ENCODE data around the gene ZBTB38. TPM values are rescaled to one million over a fixed set of nuclear protein-coding genes. Genes with fewer than 3 reads are reported as not detected.

The ZBTB38 gene
- total RNA-seq, 5 donors from 2014 or later (not counting 1 experiment from before 2014, with no cell fraction given) = 38.7 to 72.3 (median 58.2) TPM

GRCh38 chr3:141382571-141382970 lies 14.3 kb downstream of the ZBTB38 start:
- Histone ChIP-seq H3K4me1 (ENCODE audit: control insufficient read depth in 1 of 2, extremely low read depth in 1 of 2, insufficient read depth in 2 of 2, low read length in 2 of 2) (peaks cover 0 to 11% of the 10 kb centered on the region in 2 experiments), H3K9me3 (no peaks in the 10 kb centered on the region), H3K4me3 (ENCODE audit: control insufficient read depth in 1 of 2, extremely low read depth in 1 of 2, low read length in 1 of 2) (no peak overlapping the region), H3K27me3 (replicated peaks in 1 of 2; ENCODE audit: control insufficient read depth in 2 of 2, extremely low read depth in 1 of 2, insufficient read depth in 2 of 2, low read length in 1 of 2) (no peaks in the 10 kb centered on the region), H3K36me3 (ENCODE audit: control insufficient read depth in 2 of 2, extremely low read depth in 1 of 2, insufficient read depth in 1 of 2, low read length in 1 of 2) (no peaks in the 10 kb centered on the region), H3K27ac (ENCODE audit: low read length) (no peak overlapping the region)
- WGBS (ENCODE audit: insufficient coverage) = no CpG with 5 or more reads among the region's 2 CpGs
- ATAC-seq (replicated peaks in 1 of 4) (no peak), DNase-seq (no peak)
- ChIA-PET CTCF (interaction anchor here in 1 of 2 donors (0.9 to 1.6 kb wide), 3 partner anchors 12 to 22 kb away, joined by 3 to 4 read pairs (median 3); partner anchors contain the start of gene ZBTB38), POLR2A (no interaction called here)
- Mint-ChIP-seq H3K36me3 (no peaks in the 10 kb centered on the region), H3K9me3 (no peaks in the 10 kb centered on the region), H3K4me3 (no peak overlapping the region), H3K4me1 (peaks cover 0 to 19% (median 19%) of the 10 kb centered on the region in 3 donors), H3K27ac (no peak overlapping the region), H3K27me3 (no peaks in the 10 kb centered on the region)

- Mint-ChIP-seq H3K27me3 (no peaks in the 10 kb centered on the region), H3K27ac (no peak overlapping the region)
Measured at GRCh38 chr3:141383555-141384129, 15.3 kb downstream of the ZBTB38 start.

GRCh38 chr3:141384157-141384556 lies 15.9 kb downstream of the ZBTB38 start:
- POLR2A ChIA-PET = interaction anchor here (1.5 to 1.7 kb wide), 2 partner anchors 9 to 27 kb away, joined by 3 to 5 read pairs; no protein-coding TSS in a partner anchor
- Mint-ChIP-seq H3K27ac (no peak overlapping the region), H3K9me3 (no peaks in the 10 kb centered on the region), H3K4me3 (no peak overlapping the region), H3K27me3 (no peaks in the 10 kb centered on the region), H3K36me3 (no peaks in the 10 kb centered on the region), H3K4me1 (peaks cover 0 to 23% (median 20%) of the 10 kb centered on the region in 3 donors)
- Histone ChIP-seq H3K27ac (ENCODE audit: low read length) (no peak overlapping the region), H3K4me1 (ENCODE audit: control insufficient read depth in 1 of 2, extremely low read depth in 1 of 2, insufficient read depth in 2 of 2, low read length in 2 of 2) (peaks cover 0 to 4% of the 10 kb centered on the region in 2 experiments), H3K9me3 (no peaks in the 10 kb centered on the region), H3K4me3 (ENCODE audit: control insufficient read depth in 1 of 2, extremely low read depth in 1 of 2, low read length in 1 of 2) (no peak overlapping the region), H3K27me3 (replicated peaks in 1 of 2; ENCODE audit: control insufficient read depth in 2 of 2, extremely low read depth in 1 of 2, insufficient read depth in 2 of 2, low read length in 1 of 2) (no peaks in the 10 kb centered on the region), H3K36me3 (ENCODE audit: control insufficient read depth in 2 of 2, extremely low read depth in 1 of 2, insufficient read depth in 1 of 2, low read length in 1 of 2) (no peaks in the 10 kb centered on the region)
- DNase-seq (no peak), ATAC-seq (replicated peaks in 1 of 4) (no peak)
- WGBS (ENCODE audit: insufficient coverage) = no CpG with 5 or more reads among the region's 4 CpGs
- CTCF ChIA-PET = no interaction called here

More at GRCh38 chr3:141383555-141384129, 15.3 kb downstream of the ZBTB38 start:
- DNase-seq (no peak), ATAC-seq (replicated peaks in 1 of 4) (no peak)
- H3K4me3 Mint-ChIP-seq = no peak overlapping the region
- 68% methylated on average over 9 of the region's 14 CpGs for WGBS (ENCODE audit: insufficient coverage)
- no peaks in the 10 kb centered on the region for H3K9me3 ChIP-seq
- no peak overlapping the region for H3K27ac ChIP-seq (ENCODE audit: low read length)
- H3K9me3 Mint-ChIP-seq = no peaks in the 10 kb centered on the region
- POLR2A ChIA-PET = interaction anchor here (0.5 to 1.7 kb wide), 3 partner anchors 8 to 27 kb away, joined by 3 to 5 read pairs (median 3); no protein-coding TSS in a partner anchor
- H3K36me3 ChIP-seq (ENCODE audit: control insufficient read depth in 2 of 2, extremely low read depth in 1 of 2, insufficient read depth in 1 of 2, low read length in 1 of 2) = no peaks in the 10 kb centered on the region
- no peaks in the 10 kb centered on the region for H3K27me3 ChIP-seq (replicated peaks in 1 of 2; ENCODE audit: control insufficient read depth in 2 of 2, extremely low read depth in 1 of 2, insufficient read depth in 2 of 2, low read length in 1 of 2)
- no peaks in the 10 kb centered on the region for H3K36me3 Mint-ChIP-seq
- peaks cover 0 to 9% of the 10 kb centered on the region in 2 experiments for H3K4me1 ChIP-seq (ENCODE audit: control insufficient read depth in 1 of 2, extremely low read depth in 1 of 2, insufficient read depth in 2 of 2, low read length in 2 of 2)
- H3K4me3 ChIP-seq (ENCODE audit: control insufficient read depth in 1 of 2, extremely low read depth in 1 of 2, low read length in 1 of 2) = no peak overlapping the region
- CTCF ChIA-PET = interaction anchor here in 1 of 2 donors (0.6 to 0.9 kb wide), 3 partner anchors 23 to 284 kb away, joined by 3 to 6 read pairs (median 3); no protein-coding TSS in a partner anchor
- peaks cover 0 to 22% (median 20%) of the 10 kb centered on the region in 3 donors for H3K4me1 Mint-ChIP-seq

- no peak for DNase-seq
- no peak for ATAC-seq (replicated peaks in 1 of 4)
- no peaks in the 10 kb centered on the region for H3K27me3 ChIP-seq (replicated peaks in 1 of 2; ENCODE audit: control insufficient read depth in 2 of 2, extremely low read depth in 1 of 2, insufficient read depth in 2 of 2, low read length in 1 of 2)
- no peak overlapping the region for H3K4me3 ChIP-seq (ENCODE audit: control insufficient read depth in 1 of 2, extremely low read depth in 1 of 2, low read length in 1 of 2)
- H3K27me3 Mint-ChIP-seq = no peaks in the 10 kb centered on the region
- 88% methylated on average over 2 of the region's 5 CpGs for WGBS (ENCODE audit: insufficient coverage)
- H3K27ac Mint-ChIP-seq = peak overlapping the region in 1 of 2 donors; percentile 2
- ChIA-PET POLR2A (interaction anchor here in 1 of 2 donors (1.7 kb wide), 1 partner anchor 9 kb away, joined by 5 read pairs; no protein-coding TSS in a partner anchor), CTCF (interaction anchor here (0.8 to 1.5 kb wide), 3 partner anchors 14 to 384 kb away, joined by 4 to 7 read pairs (median 4); no protein-coding TSS in a partner anchor)
- H3K9me3 ChIP-seq = no peaks in the 10 kb centered on the region
- H3K4me1 ChIP-seq (ENCODE audit: control insufficient read depth in 1 of 2, extremely low read depth in 1 of 2, insufficient read depth in 2 of 2, low read length in 2 of 2) = no peaks in the 10 kb centered on the region
- H3K4me3 Mint-ChIP-seq = peak overlapping the region in 1 of 3 donors; percentile 28
- H3K27ac ChIP-seq (ENCODE audit: low read length) = no peak overlapping the region
- H3K36me3 Mint-ChIP-seq = no peaks in the 10 kb centered on the region
- no peaks in the 10 kb centered on the region for H3K36me3 ChIP-seq (ENCODE audit: control insufficient read depth in 2 of 2, extremely low read depth in 1 of 2, insufficient read depth in 1 of 2, low read length in 1 of 2)
- H3K9me3 Mint-ChIP-seq = no peaks in the 10 kb centered on the region
- H3K4me1 Mint-ChIP-seq = peaks cover 0 to 24% (median 20%) of the 10 kb centered on the region in 3 donors
Measured at GRCh38 chr3:141384575-141384974, 16.3 kb downstream of the ZBTB38 start.

- 72% methylated on average over 2 of the region's 8 CpGs for WGBS (ENCODE audit: insufficient coverage)
- H3K27ac ChIP-seq (ENCODE audit: low read length) = no peak overlapping the region
- peak overlapping the region in 2 of 3 donors; percentile 71 to 76 for H3K4me3 Mint-ChIP-seq
Measured at GRCh38 chr3:141385406-141386125, 17.3 kb downstream of the ZBTB38 start.

GRCh38 chr3:141386126-141386488 lies 17.8 kb downstream of the ZBTB38 start:
- peaks cover 0 to 14% (median 14%) of the 10 kb centered on the region in 3 donors for H3K4me1 Mint-ChIP-seq
- H3K4me1 ChIP-seq (ENCODE audit: control insufficient read depth in 1 of 2, extremely low read depth in 1 of 2, insufficient read depth in 2 of 2, low read length in 2 of 2) = no peaks in the 10 kb centered on the region
- no peaks in the 10 kb centered on the region for H3K27me3 Mint-ChIP-seq
- H3K4me3 Mint-ChIP-seq = peak overlapping the region; percentile 56 to 76 (median 71)
- WGBS (ENCODE audit: insufficient coverage) = 80% methylated on average over 1 of the region's 6 CpGs
- H3K36me3 ChIP-seq (ENCODE audit: control insufficient read depth in 2 of 2, extremely low read depth in 1 of 2, insufficient read depth in 1 of 2, low read length in 1 of 2) = no peaks in the 10 kb centered on the region
- H3K27ac ChIP-seq (ENCODE audit: low read length) = no peak overlapping the region
- ChIA-PET POLR2A (interaction anchor here in 1 of 2 donors (0.6 kb wide), 1 partner anchor 787 kb away, joined by 3 read pairs; no protein-coding TSS in a partner anchor), CTCF (interaction anchor here (0.6 to 2.0 kb wide), 6 partner anchors 15 to 56 kb away, joined by 3 to 9 read pairs (median 4); no protein-coding TSS in a partner anchor)
- no peaks in the 10 kb centered on the region for H3K9me3 Mint-ChIP-seq
- no peaks in the 10 kb centered on the region for H3K27me3 ChIP-seq (replicated peaks in 1 of 2; ENCODE audit: control insufficient read depth in 2 of 2, extremely low read depth in 1 of 2, insufficient read depth in 2 of 2, low read length in 1 of 2)
- DNase-seq = no peak
- peak overlapping the region in 1 of 2 donors; percentile 38 for H3K4me3 ChIP-seq (ENCODE audit: control insufficient read depth in 1 of 2, extremely low read depth in 1 of 2, low read length in 1 of 2)
- H3K27ac Mint-ChIP-seq = peak overlapping the region; percentile 55 to 75
- H3K9me3 ChIP-seq = no peaks in the 10 kb centered on the region
- H3K36me3 Mint-ChIP-seq = no peaks in the 10 kb centered on the region
- ATAC-seq (replicated peaks in 1 of 4) = peak in 2 of 4 experiments; percentile 53 to 58

More at GRCh38 chr3:141385406-141386125, 17.3 kb downstream of the ZBTB38 start:
- ChIA-PET POLR2A (interaction anchor here in 1 of 2 donors (0.5 to 1.7 kb wide), 3 partner anchors 10 to 788 kb away, joined by 3 to 5 read pairs (median 3); no protein-coding TSS in a partner anchor), CTCF (interaction anchor here (0.6 to 2.0 kb wide), 9 partner anchors 14 to 86 kb away, joined by 3 to 9 read pairs (median 4); no protein-coding TSS in a partner anchor)
- peak overlapping the region; percentile 23 to 73 for H3K27ac Mint-ChIP-seq
- Histone ChIP-seq H3K36me3 (ENCODE audit: control insufficient read depth in 2 of 2, extremely low read depth in 1 of 2, insufficient read depth in 1 of 2, low read length in 1 of 2) (no peaks in the 10 kb centered on the region), H3K4me3 (ENCODE audit: control insufficient read depth in 1 of 2, extremely low read depth in 1 of 2, low read length in 1 of 2) (peak overlapping the region in 1 of 2 donors; percentile 38), H3K4me1 (ENCODE audit: control insufficient read depth in 1 of 2, extremely low read depth in 1 of 2, insufficient read depth in 2 of 2, low read length in 2 of 2) (no peaks in the 10 kb centered on the region), H3K9me3 (no peaks in the 10 kb centered on the region), H3K27me3 (replicated peaks in 1 of 2; ENCODE audit: control insufficient read depth in 2 of 2, extremely low read depth in 1 of 2, insufficient read depth in 2 of 2, low read length in 1 of 2) (no peaks in the 10 kb centered on the region)
- no peak for ATAC-seq (replicated peaks in 1 of 4)
- no peaks in the 10 kb centered on the region for H3K9me3 Mint-ChIP-seq
- no peaks in the 10 kb centered on the region for H3K36me3 Mint-ChIP-seq
- no peak for DNase-seq
- H3K4me1 Mint-ChIP-seq = peaks cover 0 to 16% (median 15%) of the 10 kb centered on the region in 3 donors
- H3K27me3 Mint-ChIP-seq = no peaks in the 10 kb centered on the region
